Natural killer cell (primary cell): Measurements from ENCODE around the gene LGALS3BP. TPM values are rescaled to one million over a fixed set of nuclear protein-coding genes. Genes with fewer than 3 reads are reported as not detected.

Experiments
- ATAC-seq, 3 donors: fragments of 150-1000 bp in 2 of 3; fragments of 200-7000 bp in 1 of 3; cut with Tn5 transposase; 1 replicate in 1 of 3; 2 replicates in 2 of 3; pipeline ENCODE4 v1.10.0; 2021; ENCODE audit warnings: mild to moderate bottlenecking in 2 of 3, moderate library complexity in 2 of 3
- DNase-seq, 2 donors: peaks; one replicate each; pipeline versions ENCODE4 v3.0.0 to v3.0.0-alpha.2; 2013 to 2021; ENCODE audit warnings: mixed read lengths in 1 of 2
- H3K27ac ChIP-seq: one replicate; pipeline ENCODE4 v1.5.1; 2013; ENCODE audit warnings: mild to moderate bottlenecking, low read length
- H3K27me3 ChIP-seq: one replicate; pipeline ENCODE4 v1.6.1; 2013; ENCODE audit warnings: low read length; ENCODE audit not compliant: control insufficient read depth, insufficient read depth
- H3K36me3 ChIP-seq: one replicate; pipeline ENCODE4 v1.6.1; 2013; ENCODE audit warnings: low read length; ENCODE audit not compliant: control insufficient read depth, insufficient read depth
- H3K4me1 ChIP-seq: one replicate; pipeline ENCODE4 v1.6.1; 2013; ENCODE audit warnings: low read length; ENCODE audit not compliant: control insufficient read depth, insufficient read depth
- H3K4me3 ChIP-seq: one replicate; pipeline ENCODE4 v1.5.1; 2013; ENCODE audit warnings: low read length
- H3K9me3 ChIP-seq: one replicate; pipeline ENCODE4 v1.6.1; 2013; ENCODE audit warnings: low read length; ENCODE audit not compliant: control insufficient read depth, insufficient read depth
- H3K27ac Mint-ChIP-seq, 2 donors: one replicate each; pipeline ENCODE4 v1.8.0; 2022; ENCODE audit warnings: mild to moderate bottlenecking in 2 of 2, mixed read lengths in 2 of 2, moderate library complexity in 1 of 2
- H3K27me3 Mint-ChIP-seq, 2 donors: one replicate each; pipeline ENCODE4 v1.8.0; 2022; ENCODE audit warnings: low read depth in 2 of 2, mixed read lengths in 2 of 2
- H3K36me3 Mint-ChIP-seq: one replicate; pipeline ENCODE4 v1.8.0; 2022; ENCODE audit warnings: mixed read lengths
- H3K4me1 Mint-ChIP-seq, 2 donors: one replicate each; pipeline ENCODE4 v1.8.0; 2022; ENCODE audit warnings: mixed read lengths in 2 of 2
- H3K4me3 Mint-ChIP-seq: one replicate; pipeline ENCODE4 v1.8.0; 2022; ENCODE audit warnings: mild to moderate bottlenecking, moderate library complexity, mixed read lengths
- H3K9me3 Mint-ChIP-seq, 2 donors: one replicate each; pipeline ENCODE4 v1.8.0; 2022; ENCODE audit warnings: mixed read lengths in 2 of 2
- WGBS: methylation state at CpG from one replicate; pipeline ENCODE4 v1.1.7; 2013; ENCODE audit warnings: missing lambda C conversion rate; ENCODE audit not compliant: insufficient coverage; 5-methylcytosine and 5-hydroxymethylcytosine counted together
- intact Hi-C: fragments of 100-400 bp; cut with micrococcal nuclease; formaldehyde crosslinking; loops from one replicate; pipeline ENCODE4 v1.14.2; 2022
- total RNA-seq, 4 donors: library from RNA; stranded (reverse); fragments of 120-200 nt in 1 of 4; gene quantifications; one replicate each; pipeline versions ENCODE4 v1.2.3 to v1.2.4, GENCODE V29; 2013 to 2022
- TF ChIP-seq, protein P1 (sequence below): fragments of 200-600 bp; IDR thresholded peaks from one replicate; pipeline ENCODE4 v1.8.0; 2022; ENCODE audit warnings: antibody characterized with exemption

LGALS3BP gene
- total RNA-seq, 3 donors from 2014 or later (not counting 1 experiment from before 2014, with no cell fraction given): 4.2 to 8.8 (median 4.2) TPM

- H3K27me3 Mint-ChIP-seq: peaks cover 9 to 26% of the 10 kb centered on the region in 2 donors
- intact Hi-C loops: no loop called here
These were observed 38.6 kb upstream of the LGALS3BP start for GRCh38 chr17:79018370-79018695.

DNA sequence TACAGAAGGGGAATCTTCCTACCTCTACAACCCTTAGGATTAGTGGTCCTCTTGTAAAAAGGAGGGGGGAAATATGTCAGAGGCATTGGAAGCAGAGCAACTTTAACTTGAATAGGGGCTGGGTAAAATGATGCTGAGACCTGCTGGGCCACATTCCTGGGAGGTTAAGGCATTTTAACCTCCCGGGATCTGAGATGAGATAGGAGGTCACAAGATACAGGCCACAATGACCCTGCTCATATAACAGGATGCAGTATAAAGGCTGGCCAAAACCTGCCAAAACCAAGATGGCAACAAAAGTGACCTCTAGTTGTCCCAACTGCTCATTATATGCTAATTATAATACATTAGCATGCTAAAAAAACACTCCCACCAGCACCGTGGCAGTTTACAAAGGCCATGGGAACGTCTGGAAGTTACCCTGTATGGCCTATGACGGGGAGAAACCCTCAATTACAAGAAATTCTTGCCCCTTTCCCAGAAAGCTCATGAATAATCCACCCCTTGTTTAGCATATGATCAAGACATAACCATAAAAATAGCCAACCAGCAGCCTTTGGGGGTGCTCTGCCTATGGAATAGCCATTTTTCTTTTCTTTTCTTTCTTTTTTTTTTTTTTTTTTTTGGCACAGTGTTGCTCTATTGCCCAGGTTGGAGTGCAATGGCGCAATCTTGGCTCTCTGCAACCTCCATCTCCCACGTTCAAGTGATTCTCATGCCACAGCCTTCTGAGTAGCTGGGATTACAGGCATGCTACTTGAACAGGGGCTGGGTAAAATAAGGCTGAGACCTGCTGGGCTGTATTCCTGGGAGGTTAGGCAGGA lies 38.0 kb upstream of the LGALS3BP start:
- Histone ChIP-seq H3K27ac (no peak overlapping the region), H3K27me3 (no peaks in the 10 kb centered on the region), H3K4me1 (no peaks in the 10 kb centered on the region), H3K9me3 (no peaks in the 10 kb centered on the region), H3K4me3 (no peak overlapping the region), H3K36me3 (no peaks in the 10 kb centered on the region)
- TF ChIP-seq, protein P1, sequence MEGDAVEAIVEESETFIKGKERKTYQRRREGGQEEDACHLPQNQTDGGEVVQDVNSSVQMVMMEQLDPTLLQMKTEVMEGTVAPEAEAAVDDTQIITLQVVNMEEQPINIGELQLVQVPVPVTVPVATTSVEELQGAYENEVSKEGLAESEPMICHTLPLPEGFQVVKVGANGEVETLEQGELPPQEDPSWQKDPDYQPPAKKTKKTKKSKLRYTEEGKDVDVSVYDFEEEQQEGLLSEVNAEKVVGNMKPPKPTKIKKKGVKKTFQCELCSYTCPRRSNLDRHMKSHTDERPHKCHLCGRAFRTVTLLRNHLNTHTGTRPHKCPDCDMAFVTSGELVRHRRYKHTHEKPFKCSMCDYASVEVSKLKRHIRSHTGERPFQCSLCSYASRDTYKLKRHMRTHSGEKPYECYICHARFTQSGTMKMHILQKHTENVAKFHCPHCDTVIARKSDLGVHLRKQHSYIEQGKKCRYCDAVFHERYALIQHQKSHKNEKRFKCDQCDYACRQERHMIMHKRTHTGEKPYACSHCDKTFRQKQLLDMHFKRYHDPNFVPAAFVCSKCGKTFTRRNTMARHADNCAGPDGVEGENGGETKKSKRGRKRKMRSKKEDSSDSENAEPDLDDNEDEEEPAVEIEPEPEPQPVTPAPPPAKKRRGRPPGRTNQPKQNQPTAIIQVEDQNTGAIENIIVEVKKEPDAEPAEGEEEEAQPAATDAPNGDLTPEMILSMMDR: no peak
- H3K4me1 Mint-ChIP-seq: no peaks in the 10 kb centered on the region
- H3K36me3 Mint-ChIP-seq: no peaks in the 10 kb centered on the region
- ATAC-seq (no peak), DNase-seq (no peak)
- intact Hi-C loops: no loop called here
- peaks cover 10 to 23% of the 10 kb centered on the region in 2 donors for H3K27me3 Mint-ChIP-seq
- H3K27ac Mint-ChIP-seq: no peak overlapping the region
- H3K4me3 Mint-ChIP-seq: no peak overlapping the region
- WGBS: 85% methylated on average over 6 of the region's 6 CpGs
- no peaks in the 10 kb centered on the region for H3K9me3 Mint-ChIP-seq

More at GRCh38 chr17:79018370-79018695, 38.6 kb upstream of the LGALS3BP start:
- DNase-seq (no peak), ATAC-seq (no peak)
- 97% methylated on average over 3 of the region's 3 CpGs for WGBS
- no peak overlapping the region for H3K4me3 Mint-ChIP-seq
- no peak overlapping the region for H3K4me3 ChIP-seq
- no peaks in the 10 kb centered on the region for H3K9me3 Mint-ChIP-seq
- TF ChIP-seq, protein P1: no peak
- no peaks in the 10 kb centered on the region for H3K36me3 ChIP-seq
- no peaks in the 10 kb centered on the region for H3K36me3 Mint-ChIP-seq
- H3K9me3 ChIP-seq: no peaks in the 10 kb centered on the region
- H3K4me1 ChIP-seq: no peaks in the 10 kb centered on the region
- no peaks in the 10 kb centered on the region for H3K27me3 ChIP-seq
- no peaks in the 10 kb centered on the region for H3K4me1 Mint-ChIP-seq
- H3K27ac ChIP-seq: no peak overlapping the region
- H3K27ac Mint-ChIP-seq: no peak overlapping the region

GRCh38 chr17:79014158-79014758 lies 34.5 kb upstream of the LGALS3BP start:
- Histone ChIP-seq H3K9me3 (no peaks in the 10 kb centered on the region), H3K4me1 (peaks cover 7% of the 10 kb centered on the region), H3K36me3 (no peaks in the 10 kb centered on the region), H3K27ac (no peak overlapping the region), H3K27me3 (no peaks in the 10 kb centered on the region), H3K4me3 (no peak overlapping the region)
- 91% methylated on average over 2 of the region's 2 CpGs for WGBS
- no peak for ATAC-seq
- Mint-ChIP-seq H3K4me3 (no peak overlapping the region), H3K9me3 (no peaks in the 10 kb centered on the region), H3K27ac (no peak overlapping the region), H3K36me3 (no peaks in the 10 kb centered on the region), H3K4me1 (peaks cover 0 to 5% of the 10 kb centered on the region in 2 donors), H3K27me3 (peaks cover 9 to 12% of the 10 kb centered on the region in 2 donors)
- no peak for DNase-seq
- intact Hi-C loops: no loop called here
- TF ChIP-seq, protein P1: no peak
